ENCODE measurements around the gene UGT1A10. TPM values are rescaled to one million over a fixed set of nuclear protein-coding genes. Genes with fewer than 3 reads are reported as not detected.

The UGT1A10 gene
- total and polyA plus RNA-seq, 2 of the 13 experiments (the other 11 are each of a cell fraction or from before 2014, with no cell fraction given) = not detected

DNA sequence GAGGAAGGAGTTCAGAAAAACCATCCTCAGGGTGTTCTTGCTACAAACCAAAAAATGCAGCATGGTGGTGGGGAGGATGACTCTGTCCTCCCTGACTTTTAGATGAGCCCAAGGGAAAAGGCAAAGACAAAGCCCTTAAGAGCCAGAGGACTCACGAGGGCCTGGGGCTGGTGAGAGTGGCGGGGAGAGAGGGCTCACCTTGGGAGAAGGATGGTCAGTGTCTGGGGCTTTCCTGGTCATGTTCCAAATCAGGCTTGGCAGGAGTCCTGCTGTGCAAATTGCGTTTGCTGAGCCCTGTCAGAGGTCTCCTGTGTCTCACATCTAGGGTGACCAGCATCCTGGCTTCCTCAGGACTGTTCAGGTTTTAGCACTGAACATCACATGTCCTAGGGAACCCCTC is 128.5 kb downstream of the UGT1A10 start (continued):
- TF ChIP-seq, protein P1, sequence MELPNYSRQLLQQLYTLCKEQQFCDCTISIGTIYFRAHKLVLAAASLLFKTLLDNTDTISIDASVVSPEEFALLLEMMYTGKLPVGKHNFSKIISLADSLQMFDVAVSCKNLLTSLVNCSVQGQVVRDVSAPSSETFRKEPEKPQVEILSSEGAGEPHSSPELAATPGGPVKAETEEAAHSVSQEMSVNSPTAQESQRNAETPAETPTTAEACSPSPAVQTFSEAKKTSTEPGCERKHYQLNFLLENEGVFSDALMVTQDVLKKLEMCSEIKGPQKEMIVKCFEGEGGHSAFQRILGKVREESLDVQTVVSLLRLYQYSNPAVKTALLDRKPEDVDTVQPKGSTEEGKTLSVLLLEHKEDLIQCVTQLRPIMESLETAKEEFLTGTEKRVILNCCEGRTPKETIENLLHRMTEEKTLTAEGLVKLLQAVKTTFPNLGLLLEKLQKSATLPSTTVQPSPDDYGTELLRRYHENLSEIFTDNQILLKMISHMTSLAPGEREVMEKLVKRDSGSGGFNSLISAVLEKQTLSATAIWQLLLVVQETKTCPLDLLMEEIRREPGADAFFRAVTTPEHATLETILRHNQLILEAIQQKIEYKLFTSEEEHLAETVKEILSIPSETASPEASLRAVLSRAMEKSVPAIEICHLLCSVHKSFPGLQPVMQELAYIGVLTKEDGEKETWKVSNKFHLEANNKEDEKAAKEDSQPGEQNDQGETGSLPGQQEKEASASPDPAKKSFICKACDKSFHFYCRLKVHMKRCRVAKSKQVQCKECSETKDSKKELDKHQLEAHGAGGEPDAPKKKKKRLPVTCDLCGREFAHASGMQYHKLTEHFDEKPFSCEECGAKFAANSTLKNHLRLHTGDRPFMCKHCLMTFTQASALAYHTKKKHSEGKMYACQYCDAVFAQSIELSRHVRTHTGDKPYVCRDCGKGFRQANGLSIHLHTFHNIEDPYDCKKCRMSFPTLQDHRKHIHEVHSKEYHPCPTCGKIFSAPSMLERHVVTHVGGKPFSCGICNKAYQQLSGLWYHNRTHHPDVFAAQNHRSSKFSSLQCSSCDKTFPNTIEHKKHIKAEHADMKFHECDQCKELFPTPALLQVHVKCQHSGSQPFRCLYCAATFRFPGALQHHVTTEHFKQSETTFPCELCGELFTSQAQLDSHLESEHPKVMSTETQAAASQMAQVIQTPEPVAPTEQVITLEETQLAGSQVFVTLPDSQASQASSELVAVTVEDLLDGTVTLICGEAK (IDR thresholded peaks at IDR 0.05) = no peak
- TF ChIP-seq, protein P1 (CRISPR knock-in tag; IDR thresholded peaks at IDR 0.05) = no peak
- TF ChIP-seq ZNF577 (CRISPR knock-in tag; IDR thresholded peaks at IDR 0.05; ENCODE audit: borderline replicate concordance, low read depth) (no peak), CCAR2 (optimal IDR thresholded peaks at IDR 0.05; ENCODE audit: low read depth, low read length) (no peak), ZNF747 (CRISPR knock-in tag; IDR thresholded peaks at IDR 0.05; ENCODE audit: borderline replicate concordance) (no peak), ZFAT (CRISPR knock-in tag; conservative IDR thresholded peaks at IDR 0.05) (no peak), TBX2 (CRISPR knock-in tag; IDR thresholded peaks at IDR 0.05; ENCODE audit: borderline replicate concordance) (no peak), ZNF460 (CRISPR knock-in tag; IDR thresholded peaks at IDR 0.05; ENCODE audit: borderline replicate concordance) (no peak), ZNF7 (CRISPR knock-in tag; IDR thresholded peaks at IDR 0.05) (no peak)
- TF ChIP-seq, protein P2, sequence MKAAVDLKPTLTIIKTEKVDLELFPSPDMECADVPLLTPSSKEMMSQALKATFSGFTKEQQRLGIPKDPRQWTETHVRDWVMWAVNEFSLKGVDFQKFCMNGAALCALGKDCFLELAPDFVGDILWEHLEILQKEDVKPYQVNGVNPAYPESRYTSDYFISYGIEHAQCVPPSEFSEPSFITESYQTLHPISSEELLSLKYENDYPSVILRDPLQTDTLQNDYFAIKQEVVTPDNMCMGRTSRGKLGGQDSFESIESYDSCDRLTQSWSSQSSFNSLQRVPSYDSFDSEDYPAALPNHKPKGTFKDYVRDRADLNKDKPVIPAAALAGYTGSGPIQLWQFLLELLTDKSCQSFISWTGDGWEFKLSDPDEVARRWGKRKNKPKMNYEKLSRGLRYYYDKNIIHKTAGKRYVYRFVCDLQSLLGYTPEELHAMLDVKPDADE (CRISPR knock-in tag; IDR thresholded peaks at IDR 0.05) = no peak
- TF ChIP-seq, protein P3, sequence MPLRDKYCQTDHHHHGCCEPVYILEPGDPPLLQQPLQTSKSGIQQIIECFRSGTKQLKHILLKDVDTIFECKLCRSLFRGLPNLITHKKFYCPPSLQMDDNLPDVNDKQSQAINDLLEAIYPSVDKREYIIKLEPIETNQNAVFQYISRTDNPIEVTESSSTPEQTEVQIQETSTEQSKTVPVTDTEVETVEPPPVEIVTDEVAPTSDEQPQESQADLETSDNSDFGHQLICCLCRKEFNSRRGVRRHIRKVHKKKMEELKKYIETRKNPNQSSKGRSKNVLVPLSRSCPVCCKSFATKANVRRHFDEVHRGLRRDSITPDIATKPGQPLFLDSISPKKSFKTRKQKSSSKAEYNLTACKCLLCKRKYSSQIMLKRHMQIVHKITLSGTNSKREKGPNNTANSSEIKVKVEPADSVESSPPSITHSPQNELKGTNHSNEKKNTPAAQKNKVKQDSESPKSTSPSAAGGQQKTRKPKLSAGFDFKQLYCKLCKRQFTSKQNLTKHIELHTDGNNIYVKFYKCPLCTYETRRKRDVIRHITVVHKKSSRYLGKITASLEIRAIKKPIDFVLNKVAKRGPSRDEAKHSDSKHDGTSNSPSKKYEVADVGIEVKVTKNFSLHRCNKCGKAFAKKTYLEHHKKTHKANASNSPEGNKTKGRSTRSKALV (CRISPR knock-in tag; IDR thresholded peaks at IDR 0.05) = no peak
- TF ChIP-seq, protein P4, sequence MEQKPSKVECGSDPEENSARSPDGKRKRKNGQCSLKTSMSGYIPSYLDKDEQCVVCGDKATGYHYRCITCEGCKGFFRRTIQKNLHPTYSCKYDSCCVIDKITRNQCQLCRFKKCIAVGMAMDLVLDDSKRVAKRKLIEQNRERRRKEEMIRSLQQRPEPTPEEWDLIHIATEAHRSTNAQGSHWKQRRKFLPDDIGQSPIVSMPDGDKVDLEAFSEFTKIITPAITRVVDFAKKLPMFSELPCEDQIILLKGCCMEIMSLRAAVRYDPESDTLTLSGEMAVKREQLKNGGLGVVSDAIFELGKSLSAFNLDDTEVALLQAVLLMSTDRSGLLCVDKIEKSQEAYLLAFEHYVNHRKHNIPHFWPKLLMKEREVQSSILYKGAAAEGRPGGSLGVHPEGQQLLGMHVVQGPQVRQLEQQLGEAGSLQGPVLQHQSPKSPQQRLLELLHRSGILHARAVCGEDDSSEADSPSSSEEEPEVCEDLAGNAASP (CRISPR knock-in tag; IDR thresholded peaks at IDR 0.05; ENCODE audit: borderline replicate concordance) = no peak
